Stimulated activated CD8-positive, alpha-beta memory T cell treated with anti-CD3 and anti-CD28 coated beads, Interleukin-12 subunit alpha, Interleukin-12 subunit beta, amount 100 ng/mL, for 4 hours (primary cell): Measurements from ENCODE around the gene HLA-DMA.

Experiments used
- DNase-seq: peaks from one replicate; pipeline ENCODE4 v3.0.0-alpha.2; 2020; ENCODE audit warnings: low read depth

The HLA-DMA gene

GRCh38 chr6:32932132-32932868, 20.6 kb downstream of the HLA-DMA start:
- no peak for DNase-seq

GRCh38 chr6:32931211-32931610, 21.7 kb downstream of the HLA-DMA start:
- DNase-seq = no peak

GRCh38 chr6:32922083-32922482, 30.8 kb downstream of the HLA-DMA start:
- DNase-seq = no peak

GRCh38 chr6:32920715-32921114, 32.2 kb downstream of the HLA-DMA start:
- no peak for DNase-seq

DNA sequence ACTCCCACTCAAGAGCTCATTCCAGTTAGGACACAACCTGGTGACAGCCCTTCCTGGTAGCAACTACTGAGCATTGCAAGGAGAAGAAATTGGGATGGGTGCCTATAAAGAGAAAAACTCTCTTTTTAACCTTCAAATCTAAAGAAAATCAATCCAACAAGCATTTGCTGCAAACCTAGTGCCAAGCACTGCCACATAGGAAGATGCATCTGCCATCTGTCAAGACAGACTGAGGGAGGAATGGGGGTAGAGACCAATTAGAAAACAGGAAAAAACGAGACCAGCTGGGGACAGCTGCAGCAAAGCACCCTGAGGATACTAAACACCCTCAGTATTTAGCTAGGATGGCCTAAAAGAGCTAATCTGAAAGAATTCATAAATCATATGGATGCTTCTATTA, 39.9 kb downstream of the HLA-DMA start:
- DNase-seq = no peak

- DNase-seq = no peak
Measured at GRCh38 chr6:32908897-32909296, 44.0 kb downstream of the HLA-DMA start.

GRCh38 chr6:32906539-32906938, 46.4 kb downstream of the HLA-DMA start:
- DNase-seq = no peak

GRCh38 chr6:32905078-32905477, 47.8 kb downstream of the HLA-DMA start:
- no peak for DNase-seq

GRCh38 chr6:32903952-32904351, 48.9 kb downstream of the HLA-DMA start:
- DNase-seq = no peak
